ENCODE data around the gene KLHL40.

The KLHL40 gene

GRCh38 chr3:42690191-42690590 is 4.9 kb downstream of the KLHL40 start:
- no peak for DNase-seq (ENCODE audit: low spot score)

GRCh38 chr3:42690766-42691680 is 5.7 kb downstream of the KLHL40 start:
- no peak for DNase-seq (ENCODE audit: low spot score)

GRCh38 chr3:42691816-42692666 is 6.7 kb downstream of the KLHL40 start:
- DNase-seq (ENCODE audit: low spot score): no peak

GRCh38 chr3:42692667-42693529 is 7.6 kb downstream of the KLHL40 start:
- DNase-seq (ENCODE audit: low spot score): no peak

GRCh38 chr3:42693530-42693930 is 8.2 kb downstream of the KLHL40 start:
- no peak for DNase-seq (ENCODE audit: low spot score)

GRCh38 chr3:42694366-42694765 is 9.0 kb downstream of the KLHL40 start:
- DNase-seq (ENCODE audit: low spot score): no peak

GRCh38 chr3:42696356-42697288 is 11.3 kb downstream of the KLHL40 start:
- no peak for DNase-seq (ENCODE audit: low spot score)

- no peak for DNase-seq (ENCODE audit: low spot score)
These were observed 12.1 kb downstream of the KLHL40 start for GRCh38 chr3:42697289-42698051.

- DNase-seq (ENCODE audit: low spot score): no peak
These were observed 13.0 kb downstream of the KLHL40 start for GRCh38 chr3:42698216-42698910.

- no peak for DNase-seq (ENCODE audit: low spot score)
These were observed 13.5 kb downstream of the KLHL40 start for GRCh38 chr3:42698911-42699230.

- no peak for DNase-seq (ENCODE audit: low spot score)
These were observed 14.2 kb downstream of the KLHL40 start for GRCh38 chr3:42699511-42699971.

GRCh38 chr3:42700366-42701288 is 15.3 kb downstream of the KLHL40 start:
- DNase-seq (ENCODE audit: low spot score): peak; percentile 6

- DNase-seq (ENCODE audit: low spot score): peak; percentile 94
These were observed 16.2 kb downstream of the KLHL40 start for GRCh38 chr3:42701371-42702065.

- peak; percentile 14 for DNase-seq (ENCODE audit: low spot score)
These were observed 17.0 kb downstream of the KLHL40 start, which contains the start of gene HHATL for GRCh38 chr3:42702066-42702951. HHATL (minus strand) TSS chr3:42702798; CDS start chr3:42700826, 1,972 bp downstream.

- DNase-seq (ENCODE audit: low spot score): peak; percentile 5
These were observed 17.8 kb downstream of the KLHL40 start for GRCh38 chr3:42702982-42703694.

GRCh38 chr3:42703695-42704025 is 18.3 kb downstream of the KLHL40 start:
- peak; percentile 7 for DNase-seq (ENCODE audit: low spot score)

Data from HuH-7.5 (cell line).